Stimulated activated CD8-positive, alpha-beta memory T cell treated with anti-CD3 and anti-CD28 coated beads, Interleukin-7, amount 100 ng/mL, for 4 hours (primary cell): ENCODE results near the gene SCGB1A1.
"Not testable (repeated sequence)": the region's sequence is repeated elsewhere in the genome, so short reads cannot be mapped to it uniquely, and the experiment has no call there.

ENCODE experiments used
- DNase-seq, 2 donors: peaks; one replicate each; pipeline ENCODE4 v3.0.0-alpha.2; 2020; ENCODE audit warnings: low read depth in 2 of 2

The SCGB1A1 gene

DNA sequence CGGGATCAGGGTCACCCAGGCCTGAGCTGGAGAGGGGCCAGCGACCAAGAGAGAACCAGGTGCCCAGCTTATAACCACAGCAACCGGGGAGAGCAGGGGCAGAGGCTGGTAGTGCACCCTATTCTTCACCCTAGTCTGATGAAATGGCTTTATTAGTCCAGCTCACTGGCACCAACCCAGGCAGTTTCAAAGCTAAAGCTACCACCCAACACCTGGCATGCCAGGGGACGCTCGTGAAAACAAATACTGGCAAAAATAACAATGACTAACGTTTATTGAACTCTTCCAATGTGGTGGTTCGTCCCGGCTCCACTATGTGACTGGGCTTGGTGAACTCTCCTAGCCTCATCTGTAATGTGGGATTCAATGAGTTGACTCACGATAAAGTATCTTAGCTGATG lies 30.6 kb downstream of the SCGB1A1 start:
- DNase-seq: no peak

DNA sequence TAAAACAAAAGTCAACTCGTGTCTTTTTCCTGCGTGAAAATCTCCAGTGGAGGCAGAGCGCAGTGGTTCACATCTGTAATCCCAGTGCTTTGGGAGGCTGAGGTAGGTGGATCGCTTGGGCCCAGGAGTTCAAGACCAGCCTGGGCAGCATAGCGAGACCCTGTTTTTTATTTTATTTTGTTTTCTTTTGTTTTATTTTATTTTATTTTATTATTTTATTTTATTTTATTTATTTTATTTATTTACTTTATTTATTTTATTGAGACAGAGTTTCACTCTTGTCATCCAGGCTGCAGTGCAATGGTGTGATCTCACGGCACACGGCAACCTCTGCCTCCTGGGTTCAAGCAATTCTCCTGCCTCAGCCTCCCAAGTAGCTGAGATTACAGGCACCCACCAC lies 31.1 kb downstream of the SCGB1A1 start:
- not testable (repeated sequence) for DNase-seq

DNA sequence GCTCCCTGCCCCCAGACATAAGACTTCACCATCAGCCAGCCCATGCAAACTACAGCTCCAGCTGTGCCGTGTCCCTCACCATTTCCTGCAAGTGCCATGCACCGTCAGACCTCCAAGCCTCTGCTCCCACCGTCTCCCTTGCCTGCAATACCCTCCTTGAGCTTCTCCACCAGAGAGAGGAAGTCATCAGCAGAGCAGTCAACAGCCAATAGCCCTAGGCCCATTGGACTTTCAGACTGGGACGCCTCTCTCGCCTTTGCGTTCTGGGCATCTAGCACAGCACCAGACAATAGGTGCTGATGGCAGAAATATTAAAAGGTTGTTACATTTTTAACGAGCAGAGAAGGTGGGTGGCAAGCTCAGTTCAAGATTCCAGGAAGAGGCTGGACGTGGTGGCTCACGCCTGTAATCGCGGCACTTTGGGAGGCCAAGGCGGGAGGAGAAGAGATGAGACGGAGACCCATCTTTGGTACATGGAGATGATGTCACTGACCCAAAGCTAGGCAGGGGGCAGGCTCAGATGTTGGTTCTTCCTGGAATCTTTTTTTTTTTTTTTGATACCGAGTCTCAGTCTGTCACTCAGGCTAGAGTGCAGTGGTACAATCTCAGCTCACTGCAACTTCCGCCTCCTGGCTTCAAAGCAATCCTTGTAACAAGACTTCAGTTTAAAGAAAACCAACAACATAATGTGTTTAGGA lies 31.9 kb downstream of the SCGB1A1 start:
- DNase-seq: no peak

DNA sequence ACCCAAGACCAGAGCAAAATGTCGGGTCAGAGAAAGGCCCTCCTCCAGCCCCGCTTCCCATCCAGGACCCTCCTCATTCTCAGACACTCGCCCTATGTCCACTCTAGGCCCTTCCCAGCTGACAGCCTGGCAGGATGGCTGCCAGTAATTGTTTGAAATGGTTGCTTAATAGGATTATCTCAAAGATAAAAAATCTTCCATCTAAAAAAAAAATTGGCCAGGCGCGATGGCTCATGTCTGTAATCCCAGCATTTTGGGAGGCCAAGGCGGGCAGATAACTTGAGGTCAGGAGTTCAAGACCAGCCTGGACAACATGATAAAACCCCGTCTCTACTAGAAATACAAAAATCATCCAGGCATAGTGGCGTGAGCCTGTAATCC lies 32.4 kb downstream of the SCGB1A1 start:
- DNase-seq: no peak

DNA sequence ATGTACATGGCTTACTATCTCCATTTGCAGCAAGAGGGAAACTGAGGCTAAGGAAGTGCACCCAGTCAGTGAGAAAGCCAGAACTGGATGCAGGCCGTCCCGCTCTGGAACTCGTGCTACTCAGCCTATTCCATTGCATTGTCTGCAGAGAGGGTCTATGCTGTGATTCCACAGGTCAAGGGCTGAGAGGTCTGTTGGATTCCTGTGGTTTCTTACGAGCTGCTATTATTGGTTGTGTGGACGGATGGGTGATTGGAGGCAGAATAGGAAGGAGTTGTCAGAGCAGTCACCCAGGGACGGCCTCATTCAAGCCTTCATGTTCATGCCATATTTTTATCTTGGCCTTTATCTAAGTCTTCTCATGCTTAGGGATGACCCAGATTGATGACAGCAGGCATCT lies 33.4 kb downstream of the SCGB1A1 start:
- DNase-seq: no peak

DNA sequence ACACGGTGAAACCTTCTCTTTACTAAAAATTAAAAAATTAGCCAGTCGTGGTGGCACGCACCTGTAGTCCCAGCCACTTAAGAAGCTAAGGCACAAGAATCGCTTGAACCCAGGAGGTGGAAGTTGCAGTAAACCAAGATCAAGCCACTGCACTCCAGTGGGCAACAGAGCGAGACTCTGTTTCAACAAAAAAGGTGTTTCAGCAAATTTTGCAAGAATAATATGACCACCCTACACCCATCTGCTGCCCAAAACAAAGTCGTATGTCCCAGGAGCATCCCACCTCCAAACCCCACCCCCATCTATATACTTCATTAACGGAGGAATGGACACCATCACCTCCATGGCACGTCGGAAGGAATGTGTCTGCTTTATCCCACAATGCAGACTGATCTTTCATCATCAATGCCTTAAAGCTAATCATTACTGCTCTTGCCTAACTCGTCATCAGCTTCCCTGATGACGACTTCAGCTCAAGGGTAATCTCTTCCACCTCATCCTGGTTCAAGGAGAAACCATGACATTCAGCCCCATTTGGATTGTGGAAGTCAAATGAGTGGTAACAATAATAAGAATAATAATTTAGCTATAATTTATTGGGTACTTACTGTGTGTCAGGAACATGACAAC lies 34.1 kb downstream of the SCGB1A1 start:
- DNase-seq: no peak

DNA sequence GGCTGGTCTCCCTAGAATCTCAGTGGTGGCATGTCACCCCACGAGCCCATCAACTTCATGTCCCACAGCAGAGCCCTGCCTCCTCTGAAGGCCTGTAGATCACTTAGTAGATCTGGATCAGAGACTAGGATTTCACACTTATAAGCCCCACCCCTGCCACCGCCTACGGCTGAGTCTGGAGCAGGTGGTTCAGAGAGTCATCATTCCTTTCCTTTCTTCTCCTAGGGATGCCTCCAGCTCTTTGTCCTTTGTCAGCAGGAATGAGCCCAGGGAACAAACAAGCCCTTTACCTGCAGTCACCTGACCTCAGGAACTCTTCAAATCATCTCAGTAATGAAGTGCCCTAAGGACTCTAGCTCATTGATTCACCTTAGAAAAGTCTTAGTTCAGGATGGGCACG lies 37.8 kb downstream of the SCGB1A1 start:
- DNase-seq: no peak

DNA sequence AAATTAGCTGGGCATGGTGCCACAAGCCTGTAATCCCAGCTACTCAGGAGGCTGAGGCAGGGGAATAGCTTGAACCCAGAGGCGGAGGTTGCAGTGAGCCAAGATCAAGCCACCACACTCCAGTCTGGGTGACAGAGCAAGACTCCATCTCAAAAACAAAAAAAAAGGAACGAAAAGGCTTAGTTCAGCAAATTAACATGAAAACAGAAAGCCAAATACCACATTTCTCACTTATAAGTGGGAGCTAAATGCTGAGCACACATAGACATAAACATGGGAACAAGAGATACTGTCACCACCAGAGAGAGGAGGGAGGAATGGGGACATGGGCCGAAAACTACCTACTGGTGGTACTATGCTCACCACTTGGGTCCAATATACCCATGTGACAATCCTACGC lies 38.6 kb downstream of the SCGB1A1 start:
- no peak for DNase-seq

DNA sequence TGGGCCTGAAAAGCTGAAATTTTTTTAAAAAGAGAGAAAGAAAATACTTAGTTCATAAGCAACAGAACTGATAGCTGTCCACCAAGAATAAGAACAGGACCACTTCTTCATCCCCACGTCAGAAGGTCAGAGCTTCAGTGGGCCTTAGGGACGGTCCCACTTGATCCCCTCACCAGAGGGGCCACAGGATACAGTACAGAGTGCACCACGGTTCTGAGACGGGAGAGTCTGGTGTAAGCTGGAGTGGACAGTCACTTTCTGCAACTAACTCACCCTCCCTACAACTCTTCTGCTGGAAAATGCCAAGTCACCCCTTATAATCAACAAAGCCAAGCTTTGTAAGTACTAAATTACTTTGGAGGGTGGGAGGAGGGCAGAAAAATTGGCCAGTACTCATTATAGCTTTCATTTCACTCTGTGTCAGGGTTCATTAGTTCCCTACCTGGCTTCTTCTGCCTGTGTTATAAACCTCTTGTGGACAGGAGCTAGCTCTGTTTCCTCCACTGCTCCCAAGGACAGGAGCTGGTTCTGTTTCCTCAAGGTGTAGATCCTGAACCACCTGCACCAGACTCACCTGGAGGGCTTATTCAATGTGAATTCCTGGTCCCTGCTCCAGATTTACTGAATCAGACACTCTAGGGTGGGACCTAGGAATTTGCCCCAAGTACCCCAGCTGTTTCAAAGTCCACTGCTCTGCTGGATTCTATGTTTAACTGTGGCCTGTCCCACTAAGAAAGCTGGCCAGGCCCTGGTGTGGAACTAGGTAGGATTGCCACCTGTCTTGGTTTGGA lies 39.6 kb downstream of the SCGB1A1 start:
- DNase-seq: no peak

DNA sequence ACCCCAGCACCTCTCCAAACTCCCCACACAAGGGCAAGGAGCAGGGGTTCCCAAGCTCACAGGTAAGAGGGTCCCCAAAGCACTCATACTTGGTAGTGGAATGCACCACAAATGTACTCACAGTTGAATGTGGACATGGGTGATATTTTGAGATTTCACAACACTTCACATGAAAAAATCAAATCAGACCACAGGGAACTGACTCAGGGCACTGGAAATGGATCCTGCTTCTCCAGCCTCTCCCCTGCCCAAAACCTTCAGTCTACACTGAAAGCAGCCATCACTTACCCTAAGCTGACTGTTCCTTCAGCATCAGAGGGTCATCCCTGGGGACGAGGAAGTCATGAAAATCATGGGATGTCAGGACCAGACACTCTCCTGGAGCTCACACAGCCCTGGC lies 40.2 kb downstream of the SCGB1A1 start:
- DNase-seq: no peak

DNA sequence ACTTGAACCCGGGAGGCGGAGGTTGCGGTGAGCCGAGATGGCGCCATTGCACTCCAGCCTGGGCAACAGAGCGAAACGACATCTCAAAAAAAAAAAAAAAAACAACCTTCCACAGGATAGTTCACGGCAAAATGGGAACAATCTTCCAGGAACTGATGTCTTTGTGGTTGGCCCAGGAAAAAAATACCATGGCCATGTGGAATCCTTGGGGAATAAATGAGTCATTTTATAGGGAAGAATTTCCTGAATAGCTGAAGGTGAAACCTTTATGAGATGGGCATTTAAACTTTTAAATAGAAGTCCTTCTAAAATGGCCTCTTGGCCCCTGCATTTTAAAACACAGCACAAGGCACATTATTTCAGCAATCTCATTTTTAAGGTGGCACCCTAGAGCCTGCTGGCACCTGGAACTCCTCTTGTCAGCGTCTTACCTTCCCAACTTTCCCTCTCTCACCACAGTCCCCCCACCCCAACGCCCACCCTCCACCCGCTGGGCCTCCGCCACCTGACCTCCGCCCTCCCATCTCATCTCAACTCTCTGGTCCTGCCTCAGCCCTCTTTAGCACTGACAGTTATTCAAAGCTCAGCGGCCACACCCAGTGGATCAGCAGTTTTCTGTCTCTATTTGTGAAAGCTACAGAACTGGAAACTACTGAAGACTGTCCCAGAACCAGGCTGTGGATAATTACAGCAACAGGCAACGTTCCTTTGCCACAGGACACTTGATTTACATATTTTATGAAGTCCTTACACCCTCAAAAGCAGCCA lies 43.1 kb downstream of the SCGB1A1 start:
- DNase-seq: no peak

DNA sequence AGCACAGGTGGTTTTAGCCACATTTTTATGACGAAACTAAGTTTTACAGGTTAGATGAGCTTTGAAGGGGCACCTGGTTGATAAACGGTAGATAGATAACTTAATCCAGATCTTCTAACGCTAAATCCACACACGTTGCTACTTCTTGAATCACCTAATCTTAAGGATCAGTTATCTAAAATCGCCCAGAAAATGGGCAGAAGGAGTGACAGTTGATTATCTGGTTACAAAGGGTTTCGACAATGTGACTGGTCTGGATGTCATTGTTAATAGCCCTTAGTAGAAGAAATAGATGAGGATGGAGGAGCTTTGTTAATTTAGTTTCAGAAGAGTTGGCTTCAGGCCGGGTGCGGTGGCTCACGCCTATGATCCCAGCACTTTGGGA lies 43.7 kb downstream of the SCGB1A1 start:
- no peak for DNase-seq

DNA sequence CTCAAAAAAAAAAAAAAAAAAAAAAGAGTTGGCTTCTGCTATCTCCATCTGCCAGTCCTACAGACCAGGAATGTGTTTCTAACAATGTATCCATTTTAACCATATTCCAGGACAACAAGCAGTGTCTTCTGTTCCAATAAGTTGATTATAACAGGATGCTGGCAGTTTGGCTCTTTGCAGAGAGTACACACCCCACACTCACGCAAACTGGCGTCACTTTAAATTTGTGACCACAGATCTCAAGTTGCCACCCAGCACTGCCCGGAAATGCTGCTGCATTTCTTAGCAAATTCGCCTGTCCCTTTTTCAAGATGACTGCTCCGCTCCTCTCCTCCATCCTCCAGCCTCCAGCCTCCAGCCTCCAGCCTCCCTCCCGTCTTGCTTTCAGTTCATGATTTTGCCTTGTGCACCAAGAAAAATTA lies 44.3 kb downstream of the SCGB1A1 start:
- DNase-seq: no peak

DNA sequence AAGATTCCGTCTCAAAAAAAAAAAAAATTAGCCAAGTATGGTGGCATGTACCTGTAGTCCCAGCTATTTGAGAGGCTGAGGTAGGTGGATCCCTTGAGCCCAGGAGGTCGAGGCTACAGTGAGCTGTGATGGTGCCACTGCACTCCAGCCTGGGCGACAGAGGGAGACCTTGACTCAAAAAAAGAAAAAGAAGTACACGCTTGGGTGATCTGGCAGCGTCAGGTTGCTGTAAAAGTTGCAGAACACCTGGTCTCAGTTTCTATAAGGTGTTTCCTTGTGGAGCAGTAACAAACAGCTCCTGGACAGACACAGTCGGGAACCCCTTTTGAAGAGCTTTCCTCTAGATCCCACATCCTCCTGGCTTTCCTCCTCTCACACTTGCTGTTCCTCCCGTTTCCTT lies 45.8 kb downstream of the SCGB1A1 start:
- no peak for DNase-seq

DNA sequence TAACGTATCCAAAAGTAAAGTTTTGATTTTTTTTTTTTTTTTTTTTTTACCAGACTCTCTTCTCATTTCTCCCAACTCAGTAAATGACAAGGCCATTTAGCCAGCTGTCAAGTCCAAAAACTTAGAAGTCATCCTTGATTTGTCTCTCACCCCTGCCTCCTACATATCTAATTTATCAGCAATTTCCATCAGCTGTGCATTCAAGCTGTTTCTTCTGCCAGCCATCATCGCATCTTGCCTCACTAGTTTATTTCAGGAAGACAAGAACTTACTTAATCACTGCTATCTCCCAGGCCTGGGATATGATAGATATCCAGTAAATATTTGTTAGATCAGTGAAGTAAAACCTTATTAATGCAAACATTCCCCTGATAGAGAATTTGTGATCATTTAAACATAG lies 47.6 kb downstream of the SCGB1A1 start:
- no peak for DNase-seq

DNA sequence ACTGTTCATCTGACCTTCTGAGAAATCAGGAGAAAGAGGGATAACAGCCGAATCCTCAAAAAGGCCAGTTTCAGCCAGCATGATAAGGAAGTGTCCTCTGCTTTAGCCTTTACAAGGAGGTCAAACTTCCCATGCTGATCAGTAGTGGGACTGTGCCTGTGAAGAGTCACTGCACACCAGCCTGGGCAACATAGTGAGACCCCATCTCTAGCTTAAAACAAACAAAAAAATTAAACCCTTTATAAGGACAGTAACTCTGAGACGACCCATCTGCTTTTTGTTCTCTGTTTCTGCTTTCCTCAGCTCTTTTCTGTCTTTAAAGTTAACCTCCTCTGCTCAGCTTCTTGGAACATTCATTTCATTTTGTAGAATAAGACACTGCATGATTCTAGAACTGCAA lies 49.7 kb downstream of the SCGB1A1 start:
- no peak for DNase-seq

DNA sequence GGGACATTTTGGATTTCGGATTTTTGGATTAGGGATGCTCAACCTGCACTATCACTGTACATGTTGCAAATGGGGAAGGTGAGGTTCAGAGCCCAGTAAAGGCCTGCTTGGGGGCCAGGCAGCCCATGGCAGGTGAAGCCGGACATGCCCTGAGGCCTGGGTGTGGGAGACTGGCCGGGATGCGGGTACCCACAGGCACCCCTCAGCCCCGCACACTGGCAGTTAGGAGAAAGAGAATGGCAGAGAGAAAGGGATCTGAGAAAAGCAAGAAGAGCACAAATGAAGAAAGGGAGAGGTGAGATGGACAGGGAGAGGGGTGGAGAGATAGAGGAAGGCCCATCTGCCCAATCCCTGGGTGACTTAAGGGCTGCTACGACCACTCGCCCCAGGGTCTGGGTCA lies 52.8 kb downstream of the SCGB1A1 start:
- DNase-seq: no peak

DNA sequence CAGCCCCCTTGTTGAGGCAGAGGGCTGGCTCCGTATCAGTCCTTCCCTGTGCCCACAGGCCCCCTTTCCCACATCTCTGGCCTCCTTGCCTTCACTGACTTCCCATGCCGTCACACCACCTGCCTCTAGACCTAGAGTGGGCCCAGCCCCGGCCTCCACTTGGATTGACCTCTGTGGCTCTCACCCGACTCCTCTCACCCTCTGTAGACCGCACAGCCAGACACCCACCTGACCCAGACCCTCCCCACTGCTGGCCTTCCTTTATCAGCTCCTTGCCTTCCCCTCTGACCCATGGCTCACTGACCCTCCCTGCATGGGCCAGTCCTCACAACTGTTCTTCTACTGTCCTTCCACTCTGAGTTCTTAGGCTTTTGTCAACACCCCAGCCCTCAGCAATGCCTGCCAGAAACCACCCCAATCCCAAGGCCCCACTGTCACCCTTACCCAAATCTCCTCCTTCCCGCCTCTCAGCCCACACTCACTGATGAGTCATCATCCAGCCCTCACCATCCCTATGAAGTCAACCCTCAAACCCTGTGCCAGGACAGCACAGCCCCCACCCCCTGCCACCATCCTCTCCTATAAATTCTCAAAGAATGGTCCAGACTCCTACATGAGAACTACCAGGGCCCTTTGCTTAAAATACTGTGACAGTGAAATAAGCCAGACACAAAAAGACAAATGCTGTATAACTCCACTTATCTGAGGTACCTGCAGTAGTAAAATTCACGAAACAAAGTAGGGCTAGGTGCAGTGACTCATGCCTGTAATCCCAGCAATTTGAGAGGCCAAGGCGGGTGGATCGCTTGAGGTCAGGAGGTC lies 53.4 kb downstream of the SCGB1A1 start:
- no peak for DNase-seq
